Endothelial cell of umbilical vein (primary cell): Measurements from ENCODE around the gene DIAPH1. TPM values are rescaled to one million over a fixed set of nuclear protein-coding genes. Genes with fewer than 3 reads are reported as not detected.

Source experiments
- BruUV-seq: library from RNA; stranded (reverse); fragments of 400-500 nt; replicated peaks from 2 replicates; lab custom pipeline; 2021; lab: Mats Ljungman, UMichigan
- CTCF ChIA-PET: fragments of 300-600, 350-600 bp; sonication (Branson Sonifier 250); formaldehyde crosslinking; loops from one replicate; lab custom pipeline; 2021; ENCODE audit warnings: antibody characterized with exemption, inconsistent platforms; lab: Charles Lee
- POLR2A ChIA-PET: fragments of 300-600, 350-600 bp; sonication (Branson Sonifier 250); formaldehyde crosslinking; loops from one replicate; lab custom pipeline; 2021; ENCODE audit warnings: antibody characterized with exemption, inconsistent platforms; lab: Charles Lee
- DNase-seq: peaks from one replicate; pipeline ENCODE4 v3.0.0-alpha.2; 2011; ENCODE audit warnings: low read depth, low spot score
- FAIRE-seq: peaks from 2 replicates; lab custom pipeline; 2011; peaks lifted over from hg19 to GRCh38; lab: Jason Lieb, UNC
- H2AFZ ChIP-seq: 2 replicates; pipeline ENCODE4 v1.6.0; 2012; ENCODE audit warnings: low read depth, low read length, control low read depth, inconsistent platforms
- H3K27ac ChIP-seq: 2 replicates; pipeline ENCODE4 v1.5.1; 2011; ENCODE audit warnings: low read depth, mild to moderate bottlenecking, control low read depth, low read length, moderate library complexity; ENCODE audit not compliant: insufficient read depth
- H3K27me3 ChIP-seq, 2 experiments: 2 replicates each; pipeline versions ENCODE4 v1.6.0 to v1.6.1; 2011; ENCODE audit warnings: low read length in 2 of 2, mixed read lengths in 1 of 2; ENCODE audit not compliant: control insufficient read depth in 2 of 2, insufficient read depth in 2 of 2
- H3K36me3 ChIP-seq, 2 experiments: 2 replicates in 1 of 2; 3 replicates in 1 of 2; pipeline ENCODE4 v1.5.1; 2011; ENCODE audit warnings: low read length in 2 of 2, mild to moderate bottlenecking in 1 of 2, moderate library complexity in 1 of 2; ENCODE audit not compliant: control insufficient read depth in 2 of 2, insufficient read depth in 2 of 2; ENCODE audit errors: extremely low read depth in 1 of 2
- H3K4me1 ChIP-seq: 3 replicates; pipeline ENCODE4 v1.5.1; 2011; ENCODE audit warnings: mild to moderate bottlenecking, low read length; ENCODE audit not compliant: control insufficient read depth, insufficient read depth; ENCODE audit errors: extremely low read depth
- H3K4me2 ChIP-seq: 2 replicates; pipeline ENCODE4 v1.6.1; 2011; ENCODE audit warnings: low read length, control low read depth, mixed read lengths; ENCODE audit not compliant: insufficient read depth
- H3K4me3 ChIP-seq, 3 experiments: fragments of 200-600 bp in 1 of 3; sonication (generic), shearing (Covaris generic) in 1 of 3; replicated peaks in 1 of 3; 2 replicates each; pipeline ENCODE4 v1.5.1; 2011 to 2016; ENCODE audit warnings: control low read depth in 3 of 3, low read length in 3 of 3, mild to moderate bottlenecking in 2 of 3, inconsistent platforms in 1 of 3, low read depth in 1 of 3, moderate library complexity in 1 of 3; ENCODE audit not compliant: insufficient read depth in 1 of 3
- H3K79me2 ChIP-seq: 2 replicates; pipeline ENCODE4 v1.6.0; 2012; ENCODE audit warnings: low read length, inconsistent platforms; ENCODE audit not compliant: control insufficient read depth, insufficient read depth
- H3K9ac ChIP-seq: replicated peaks from 2 replicates; pipeline ENCODE3; 2011; ENCODE audit warnings: low read length, control low read depth; ENCODE audit not compliant: insufficient read depth; ENCODE audit errors: extremely low read depth
- H3K9me1 ChIP-seq: replicated peaks from 3 replicates; pipeline ENCODE4 v1.6.0; 2011; ENCODE audit warnings: mild to moderate bottlenecking, low read length; ENCODE audit not compliant: control insufficient read depth, insufficient read depth; ENCODE audit errors: extremely low read depth
- H3K9me3 ChIP-seq: replicated peaks from 2 replicates; pipeline ENCODE4 v1.5.1; 2012; ENCODE audit warnings: low read length, inconsistent platforms; ENCODE audit not compliant: control insufficient read depth, insufficient read depth
- H4K20me1 ChIP-seq: replicated peaks from 2 replicates; pipeline ENCODE3; 2011; ENCODE audit warnings: mild to moderate bottlenecking, low read length; ENCODE audit not compliant: control insufficient read depth, insufficient read depth; ENCODE audit errors: extremely low read depth
- EZH2 ChIP-seq: IDR thresholded peaks from 2 replicates; pipeline ENCODE4 v1.6.1; 2012; ENCODE audit warnings: borderline replicate concordance, low read depth, mild to moderate bottlenecking, moderate library complexity, low read length, inconsistent platforms; ENCODE audit not compliant: severe bottlenecking
- FOS ChIP-seq: IDR thresholded peaks from 2 replicates; pipeline ENCODE4 v1.6.1; 2011; ENCODE audit warnings: mild to moderate bottlenecking, low read length, moderate library complexity, borderline replicate concordance; ENCODE audit not compliant: insufficient read depth
- GATA2 ChIP-seq: IDR thresholded peaks from 2 replicates; pipeline ENCODE4 v1.7.0; 2011; ENCODE audit warnings: low read depth, mild to moderate bottlenecking, moderate library complexity, mixed read lengths, low read length; ENCODE audit not compliant: insufficient read length, insufficient read depth
- JUN ChIP-seq: IDR thresholded peaks from 2 replicates; pipeline ENCODE4 v1.6.1; 2011; ENCODE audit warnings: borderline replicate concordance, low read depth; ENCODE audit not compliant: insufficient read length, insufficient read depth
- MYC ChIP-seq: IDR thresholded peaks from one replicate; pipeline ENCODE4 v1.6.1; 2011; ENCODE audit warnings: mild to moderate bottlenecking, low read depth, low read length
- POLR2A ChIP-seq: IDR thresholded peaks from 2 replicates; pipeline ENCODE4 v1.6.1; 2012; ENCODE audit warnings: low read depth, mild to moderate bottlenecking, control low read depth, low read length
- POLR2AphosphoS5 ChIP-seq: IDR thresholded peaks from 2 replicates; pipeline ENCODE4 v1.6.1; 2012; ENCODE audit warnings: low read depth, mild to moderate bottlenecking, control low read depth, low read length, moderate library complexity; ENCODE audit not compliant: insufficient read depth
- dilution Hi-C: fragments of 300-500 bp; cut with MboI; formaldehyde crosslinking; loops from one replicate; pipeline ENCODE4 v1.15.0; 2019; ENCODE audit warnings: low sequenced_read_pairs; ENCODE audit not compliant: extremely low pct_ligation_motif_present
- intact Hi-C: fragments of 100-400 bp; cut with micrococcal nuclease; formaldehyde crosslinking; loops from one replicate; pipeline ENCODE4 v1.10.0; 2022
- polyA plus RNA-seq, 4 experiments: library from polyadenylated mRNA; depleted of rRNA in 3 of 4; stranded (reverse) in 3 of 4; unstranded in 1 of 4; fragments of >200 nt; gene quantifications; 2 replicates each; pipeline versions ENCODE4 v1.2.1 to v1.2.3, GENCODE V29; 2011 to 2012; ENCODE audit warnings: missing spikeins in 1 of 4
- total RNA-seq: library from RNA; stranded (reverse); gene quantifications from 2 replicates; pipeline ENCODE4 v1.2.3, GENCODE V29; 2021
- TF ChIP-seq, protein P1 (sequence below), 2 donors: IDR thresholded peaks; 1 replicate in 1 of 2; 2 replicates in 1 of 2; pipeline ENCODE4 v1.5.1; 2011; ENCODE audit warnings: low read length in 2 of 2, mild to moderate bottlenecking in 2 of 2, moderate library complexity in 2 of 2, control low read depth in 1 of 2, inconsistent platforms in 1 of 2, low read depth in 1 of 2; ENCODE audit not compliant: insufficient read depth in 1 of 2; ENCODE audit errors: extremely low read depth in 1 of 2
- TF ChIP-seq, protein P2 (sequence below): IDR thresholded peaks from 2 replicates; pipeline ENCODE4 v1.6.1; 2011; ENCODE audit not compliant: insufficient read depth, insufficient read length

The DIAPH1 gene
- total and polyA plus RNA-seq, 2 donors (not counting 3 experiments of a cell fraction or from before 2014, with no cell fraction given) = 68.6 to 105 TPM

- H4K20me1 ChIP-seq = no peaks in the 10 kb centered on the region
- H3K9me1 ChIP-seq = no peaks in the 10 kb centered on the region
- peaks cover 10 to 33% of the 10 kb centered on the region in 2 experiments for H3K27me3 ChIP-seq
- BruUV-seq = no TSS peak
- H3K36me3 ChIP-seq = no peaks in the 10 kb centered on the region
- peaks cover 5% of the 10 kb centered on the region for H3K4me1 ChIP-seq
- CTCF ChIA-PET = interaction anchor here (1.1 to 1.7 kb wide), 2 partner anchors 14 to 69 kb away, joined by 5 to 10 read pairs; partner anchors contain the start of genes PCDHGA11 and PCDHGC3
- intact Hi-C loops = no loop called here
- DNase-seq (no peak), FAIRE-seq (no peak)
- TF ChIP-seq GATA2 (no peak), JUN (no peak), MYC (no peak), POLR2AphosphoS5 (no peak), EZH2 (no peak), FOS (no peak), POLR2A (no peak)
- TF ChIP-seq, protein P1, sequence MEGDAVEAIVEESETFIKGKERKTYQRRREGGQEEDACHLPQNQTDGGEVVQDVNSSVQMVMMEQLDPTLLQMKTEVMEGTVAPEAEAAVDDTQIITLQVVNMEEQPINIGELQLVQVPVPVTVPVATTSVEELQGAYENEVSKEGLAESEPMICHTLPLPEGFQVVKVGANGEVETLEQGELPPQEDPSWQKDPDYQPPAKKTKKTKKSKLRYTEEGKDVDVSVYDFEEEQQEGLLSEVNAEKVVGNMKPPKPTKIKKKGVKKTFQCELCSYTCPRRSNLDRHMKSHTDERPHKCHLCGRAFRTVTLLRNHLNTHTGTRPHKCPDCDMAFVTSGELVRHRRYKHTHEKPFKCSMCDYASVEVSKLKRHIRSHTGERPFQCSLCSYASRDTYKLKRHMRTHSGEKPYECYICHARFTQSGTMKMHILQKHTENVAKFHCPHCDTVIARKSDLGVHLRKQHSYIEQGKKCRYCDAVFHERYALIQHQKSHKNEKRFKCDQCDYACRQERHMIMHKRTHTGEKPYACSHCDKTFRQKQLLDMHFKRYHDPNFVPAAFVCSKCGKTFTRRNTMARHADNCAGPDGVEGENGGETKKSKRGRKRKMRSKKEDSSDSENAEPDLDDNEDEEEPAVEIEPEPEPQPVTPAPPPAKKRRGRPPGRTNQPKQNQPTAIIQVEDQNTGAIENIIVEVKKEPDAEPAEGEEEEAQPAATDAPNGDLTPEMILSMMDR (IDR thresholded peaks at IDR 0.05; ENCODE audit: extremely low read depth in 1 of 2, insufficient read depth in 1 of 2, low read depth in 1 of 2, low read length in 2 of 2) = no peak
- TF ChIP-seq, protein P2, sequence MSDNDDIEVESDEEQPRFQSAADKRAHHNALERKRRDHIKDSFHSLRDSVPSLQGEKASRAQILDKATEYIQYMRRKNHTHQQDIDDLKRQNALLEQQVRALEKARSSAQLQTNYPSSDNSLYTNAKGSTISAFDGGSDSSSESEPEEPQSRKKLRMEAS = no peak
- H3K9me3 ChIP-seq = no peaks in the 10 kb centered on the region
- no peak overlapping the region for H3K27ac ChIP-seq
- POLR2A ChIA-PET = no interaction called here
- H3K79me2 ChIP-seq = no peaks in the 10 kb centered on the region
- H3K9ac ChIP-seq = no peak overlapping the region
- dilution Hi-C loops = no loop called here
- H3K4me2 ChIP-seq = no peak overlapping the region
- no peak overlapping the region for H3K4me3 ChIP-seq
- H2AFZ ChIP-seq = no peak overlapping the region
These were observed 129.0 kb downstream of the DIAPH1 start for GRCh38 chr5:141489841-141490240.
